ENCODE data around the gene MED9. TPM values are rescaled to one million over a fixed set of nuclear protein-coding genes. Genes with fewer than 3 reads are reported as not detected.

The MED9 gene
- total RNA-seq, 1 experiment from 2014 or later, result 8.1 TPM

- no peak for TF ChIP-seq CTCF (IDR thresholded peaks at IDR 0.05; ENCODE audit: unreplicated experiment)
- no peaks in the 10 kb centered on the region for H3K27me3 Mint-ChIP-seq (ENCODE audit: insufficient read depth, unreplicated experiment)
- DNase-seq (ENCODE audit: unreplicated experiment), result peak; percentile 12
- no peak overlapping the region for H3K27ac Mint-ChIP-seq (ENCODE audit: low read depth, unreplicated experiment)
- BruUV-seq (replicated peaks), result no TSS peak
- no peaks in the 10 kb centered on the region for H3K4me1 Mint-ChIP-seq (ENCODE audit: insufficient read depth, unreplicated experiment)
- intact Hi-C loops (cut with micrococcal nuclease), result no loop called here
- no peak overlapping the region for H3K4me3 Mint-ChIP-seq (ENCODE audit: unreplicated experiment)
- ChIA-PET CTCF (interaction anchor here (0.6 kb wide), 1 partner anchor 10 kb away, joined by 4 read pairs; no protein-coding TSS in a partner anchor), POLR2A (no interaction called here)
- no peaks in the 10 kb centered on the region for H3K9me3 Mint-ChIP-seq (ENCODE audit: unreplicated experiment)
- no peaks in the 10 kb centered on the region for H3K36me3 Mint-ChIP-seq (ENCODE audit: insufficient read depth, unreplicated experiment)
Observed at GRCh38 chr17:17523001-17523730, 46.4 kb downstream of the MED9 start.

- Mint-ChIP-seq H3K36me3 (ENCODE audit: insufficient read depth, unreplicated experiment) (no peaks in the 10 kb centered on the region), H3K27ac (ENCODE audit: low read depth, unreplicated experiment) (no peak overlapping the region), H3K27me3 (ENCODE audit: insufficient read depth, unreplicated experiment) (no peaks in the 10 kb centered on the region), H3K4me3 (ENCODE audit: unreplicated experiment) (no peak overlapping the region), H3K9me3 (ENCODE audit: unreplicated experiment) (no peaks in the 10 kb centered on the region), H3K4me1 (ENCODE audit: insufficient read depth, unreplicated experiment) (no peaks in the 10 kb centered on the region)
- intact Hi-C loops (cut with micrococcal nuclease), result no loop called here
- CTCF ChIA-PET, result interaction anchor here (1.0 kb wide), 1 partner anchor 12 kb away, joined by 3 read pairs; no protein-coding TSS in a partner anchor
- no peak for DNase-seq (ENCODE audit: unreplicated experiment)
- no TSS peak for BruUV-seq (replicated peaks)
- POLR2A ChIA-PET, result no interaction called here
- TF ChIP-seq CTCF (IDR thresholded peaks at IDR 0.05; ENCODE audit: unreplicated experiment), result no peak
Observed at GRCh38 chr17:17523731-17524490, 47.1 kb downstream of the MED9 start.

- no TSS peak for BruUV-seq (replicated peaks)
- Mint-ChIP-seq H3K27me3 (ENCODE audit: insufficient read depth, unreplicated experiment) (no peaks in the 10 kb centered on the region), H3K9me3 (ENCODE audit: unreplicated experiment) (no peaks in the 10 kb centered on the region), H3K27ac (ENCODE audit: low read depth, unreplicated experiment) (no peak overlapping the region), H3K36me3 (ENCODE audit: insufficient read depth, unreplicated experiment) (no peaks in the 10 kb centered on the region), H3K4me3 (ENCODE audit: unreplicated experiment) (no peak overlapping the region), H3K4me1 (ENCODE audit: insufficient read depth, unreplicated experiment) (no peaks in the 10 kb centered on the region)
- intact Hi-C loops (cut with micrococcal nuclease), result no loop called here
- DNase-seq (ENCODE audit: unreplicated experiment), result no peak
- no peak for TF ChIP-seq CTCF (IDR thresholded peaks at IDR 0.05; ENCODE audit: unreplicated experiment)
- CTCF ChIA-PET, result no interaction called here
- POLR2A ChIA-PET, result no interaction called here
Observed at GRCh38 chr17:17525311-17525710, 48.5 kb downstream of the MED9 start.

GRCh38 chr17:17525956-17526355 is 49.2 kb downstream of the MED9 start:
- no peak overlapping the region for H3K27ac Mint-ChIP-seq (ENCODE audit: low read depth, unreplicated experiment)
- TF ChIP-seq CTCF (IDR thresholded peaks at IDR 0.05; ENCODE audit: unreplicated experiment), result no peak
- CTCF ChIA-PET, result interaction anchor here (1.1 kb wide), 1 partner anchor 29 kb away, joined by 3 read pairs; the partner anchor contains the start of gene RASD1

More at GRCh38 chr17:17525956-17526355, 49.2 kb downstream of the MED9 start:
- Mint-ChIP-seq H3K27me3 (ENCODE audit: insufficient read depth, unreplicated experiment) (no peaks in the 10 kb centered on the region), H3K4me1 (ENCODE audit: insufficient read depth, unreplicated experiment) (no peaks in the 10 kb centered on the region), H3K36me3 (ENCODE audit: insufficient read depth, unreplicated experiment) (no peaks in the 10 kb centered on the region), H3K4me3 (ENCODE audit: unreplicated experiment) (no peak overlapping the region), H3K9me3 (ENCODE audit: unreplicated experiment) (no peaks in the 10 kb centered on the region)
- DNase-seq (ENCODE audit: unreplicated experiment), result no peak
- BruUV-seq (replicated peaks), result no TSS peak
- POLR2A ChIA-PET, result no interaction called here
- intact Hi-C loops (cut with micrococcal nuclease), result no loop called here
